Stimulated activated CD4-positive, alpha-beta T cell treated with anti-CD3 and anti-CD28 coated beads, Interleukin-12 subunit alpha, Interleukin-12 subunit beta, amount 100 ng/mL, for 24 hours (primary cell): Measurements from ENCODE around the gene ZNF468.
A peak's percentile ranks its signal among the peaks of the same experiment; 100 is the strongest.
"Not testable (repeated sequence)": the region's sequence is repeated elsewhere in the genome, so short reads cannot be mapped to it uniquely, and the experiment has no call there.

Experiments used
- DNase-seq, 2 experiments: peaks; one replicate each; pipeline ENCODE4 v3.0.0-alpha.2; 2020; ENCODE audit warnings: low read depth in 2 of 2

ZNF468 gene

GRCh38 chr19:52857378-52858191 lies at the start of gene ZNF468:
Gene ZNF468 (minus strand): TSS chr19:52857619. CDS start chr19:52854272, 3,347 bp downstream.
- DNase-seq, result peak; percentile 31 to 48

DNA sequence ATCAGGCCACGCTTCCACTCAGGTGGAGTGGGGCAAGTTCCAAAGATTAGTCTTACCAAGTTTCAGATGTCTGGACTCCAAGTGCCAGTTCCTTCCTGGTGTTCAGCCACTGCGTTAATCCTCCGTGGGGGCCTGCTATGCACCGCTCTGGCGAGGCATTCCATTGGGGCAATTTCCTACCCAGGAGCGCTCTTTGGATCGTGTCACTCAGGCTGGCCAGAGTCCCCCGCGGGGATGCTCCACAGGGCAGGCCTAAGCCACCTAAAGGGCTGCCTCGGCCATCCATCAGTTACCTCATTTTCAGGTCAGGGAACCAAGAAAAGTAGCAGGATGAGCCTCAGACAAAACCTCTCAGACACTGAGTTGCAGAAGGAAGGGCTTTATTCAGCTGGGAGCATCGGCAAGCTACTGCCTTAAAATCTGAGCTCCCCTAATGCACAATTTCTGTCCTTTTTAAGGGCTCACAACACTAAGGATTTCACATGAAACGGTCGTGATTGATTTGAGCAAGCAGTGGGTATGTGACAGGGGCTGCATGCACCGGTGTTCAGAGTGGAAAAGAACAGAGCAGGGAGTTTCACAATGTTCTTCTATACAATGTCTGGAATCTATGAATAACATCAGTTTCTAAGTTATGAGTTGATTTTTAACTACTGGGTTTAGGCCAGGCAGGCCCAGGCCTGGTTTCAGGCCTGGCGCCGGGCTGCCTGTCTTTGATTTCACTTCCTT lies 46.8 kb upstream of the ZNF468 start:
- not testable (repeated sequence) for DNase-seq

DNA sequence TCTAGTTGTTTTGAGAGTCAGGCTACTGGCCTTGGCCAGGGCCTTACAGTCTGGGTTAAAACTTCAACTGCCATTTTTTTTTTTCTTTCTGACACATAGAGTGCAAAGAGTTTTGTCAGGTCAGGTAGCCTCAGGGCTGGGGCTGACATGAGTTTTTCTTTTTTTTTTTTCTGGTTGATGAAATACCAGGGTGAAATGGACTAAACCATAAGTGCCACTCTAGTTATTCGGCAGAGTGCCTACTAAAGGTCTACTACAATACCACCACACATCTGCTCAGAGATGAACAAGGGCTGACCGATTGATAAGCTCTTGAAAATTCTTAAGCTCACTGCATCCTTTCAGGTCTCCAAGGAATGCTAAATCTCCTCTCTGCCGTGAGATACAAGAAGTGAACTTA lies 44.4 kb upstream of the ZNF468 start:
- DNase-seq, result no peak

- DNase-seq, result not testable (repeated sequence)
Measured at GRCh38 chr19:52898596-52898995, 41.2 kb upstream of the ZNF468 start.

GRCh38 chr19:52898101-52898500 lies 40.7 kb upstream of the ZNF468 start:
- DNase-seq, result no peak

DNA sequence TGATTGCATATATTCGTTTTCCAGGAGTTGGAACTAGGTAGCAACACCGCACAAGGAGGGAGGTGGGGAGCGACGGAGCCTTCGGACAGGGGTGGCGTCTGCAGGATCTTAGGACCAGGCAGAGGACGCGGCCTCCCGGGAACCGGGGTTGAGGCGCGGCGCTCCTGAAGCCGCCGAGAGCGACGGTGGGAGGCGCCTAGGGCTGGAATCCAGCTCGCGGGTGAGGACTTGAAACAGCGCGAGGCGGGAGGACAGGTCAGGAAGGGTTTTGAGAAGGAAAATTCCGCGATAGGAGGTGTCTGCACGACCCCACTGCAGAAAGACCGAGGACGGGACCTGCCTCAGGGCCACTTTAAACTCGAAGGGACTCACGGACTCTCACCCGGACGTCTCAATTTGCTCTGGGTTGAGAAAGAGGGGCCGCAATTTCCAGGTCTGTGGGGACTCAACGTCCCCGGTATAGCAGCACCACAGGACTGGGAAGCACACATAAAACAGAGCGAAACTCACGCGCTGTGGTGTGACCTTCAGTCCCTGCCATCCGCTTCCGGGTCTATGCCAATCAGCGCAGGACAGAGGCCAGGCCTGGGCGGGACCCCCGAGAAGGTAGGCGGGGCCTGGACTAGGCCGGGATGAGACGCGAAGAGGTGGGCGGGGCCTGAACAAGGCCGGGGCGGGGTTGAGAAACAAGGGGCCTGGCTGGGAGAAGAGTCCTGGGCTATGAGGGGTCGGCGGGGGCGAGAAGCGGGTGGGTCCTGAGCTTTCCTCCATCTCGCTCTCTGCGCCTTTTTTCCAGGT lies 39.9 kb upstream of the ZNF468 start, which contains the start of gene ZNF320:
ZNF320 (minus strand) TSS at position 498 of the 798 bp plus-strand sequence. CDS start 7,380 bp downstream, outside the sequence.
- DNase-seq, result peak; percentile 75 to 78

- DNase-seq, result no peak
Measured at GRCh38 chr19:52896431-52897137, 39.2 kb upstream of the ZNF468 start.

DNA sequence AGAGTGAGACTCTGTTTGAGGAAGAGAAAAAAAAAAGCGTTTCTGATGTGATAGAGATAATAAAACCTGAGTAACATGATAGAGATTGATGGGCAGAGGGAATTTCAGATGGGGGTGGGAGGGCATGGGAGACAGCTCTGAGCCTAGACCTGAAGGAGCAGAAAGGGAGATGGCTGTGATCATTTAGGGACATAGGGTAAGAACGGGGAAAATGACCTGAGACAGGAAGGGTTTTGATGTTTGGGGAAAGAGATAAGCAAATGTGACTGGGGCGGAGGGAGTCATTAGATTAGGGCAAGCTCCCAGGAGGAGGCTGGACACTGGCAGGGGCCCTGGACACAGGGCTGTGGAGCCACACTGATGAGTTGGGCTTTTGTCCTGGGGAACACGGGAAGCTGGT lies 33.9 kb upstream of the ZNF468 start:
- no peak for DNase-seq

DNA sequence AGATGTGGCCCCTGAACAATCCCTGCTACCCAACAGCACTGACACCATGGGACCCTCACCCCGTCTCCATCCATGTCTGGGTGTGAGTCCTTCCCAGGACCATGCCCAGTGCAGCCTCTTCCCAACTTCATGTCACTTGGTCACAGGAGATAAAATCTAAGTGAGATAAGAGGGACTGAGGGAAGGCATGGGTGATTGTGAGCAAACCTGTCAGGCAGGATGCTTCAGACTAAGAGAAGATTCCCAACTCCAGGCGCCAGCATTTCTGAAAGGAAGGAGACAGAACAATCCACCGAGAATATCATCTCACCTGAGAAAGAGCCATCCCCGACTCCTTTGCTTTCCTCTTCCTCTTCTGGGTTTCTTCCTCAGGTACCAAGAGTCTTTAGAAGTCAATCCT lies 32.5 kb upstream of the ZNF468 start:
- DNase-seq, result no peak

GRCh38 chr19:52889076-52889475 lies 31.7 kb upstream of the ZNF468 start:
- no peak for DNase-seq

DNA sequence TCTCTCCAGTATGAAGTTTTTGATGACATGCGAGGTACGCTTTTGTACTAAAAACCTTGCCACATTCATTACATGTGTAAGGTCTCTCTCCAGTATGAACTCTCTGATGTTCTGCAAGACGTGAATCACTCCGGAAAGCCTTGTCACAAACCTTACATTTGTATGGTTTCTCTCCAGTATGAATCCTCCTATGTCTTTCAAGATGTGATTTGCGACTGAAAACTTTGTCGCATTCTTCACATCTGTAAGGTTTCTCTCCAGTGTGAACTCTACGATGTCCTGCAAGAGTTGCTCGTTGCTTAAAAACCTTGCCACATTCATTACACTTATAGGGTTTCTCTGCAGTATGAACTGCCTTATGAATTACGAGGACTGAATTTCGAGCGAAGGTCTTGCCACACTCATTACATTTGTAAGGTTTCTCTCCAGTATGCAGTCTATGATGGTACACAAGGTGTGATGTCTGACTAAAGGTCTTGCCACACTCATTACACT lies 23.5 kb upstream of the ZNF468 start:
- DNase-seq, result no peak

DNA sequence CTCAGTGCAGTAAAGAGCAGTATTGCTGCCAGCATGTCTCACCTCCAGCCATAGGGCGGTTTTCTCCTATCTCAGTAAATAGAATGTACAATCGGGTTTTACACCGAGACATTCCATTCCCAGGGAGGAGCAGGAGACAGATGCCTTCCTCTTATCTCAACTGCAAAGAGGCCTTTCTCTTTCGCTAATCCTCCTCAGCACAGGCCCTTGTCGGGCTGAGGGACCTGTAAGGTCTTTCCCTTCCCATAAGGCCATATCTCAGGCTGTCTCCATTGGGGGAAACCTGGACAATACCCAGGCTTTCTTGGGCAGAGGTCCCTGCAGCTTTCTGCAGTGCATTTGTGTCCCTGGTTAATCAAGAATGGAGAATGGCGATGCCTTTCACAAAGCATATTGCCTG lies 15.6 kb upstream of the ZNF468 start:
- not testable (repeated sequence) for DNase-seq

DNA sequence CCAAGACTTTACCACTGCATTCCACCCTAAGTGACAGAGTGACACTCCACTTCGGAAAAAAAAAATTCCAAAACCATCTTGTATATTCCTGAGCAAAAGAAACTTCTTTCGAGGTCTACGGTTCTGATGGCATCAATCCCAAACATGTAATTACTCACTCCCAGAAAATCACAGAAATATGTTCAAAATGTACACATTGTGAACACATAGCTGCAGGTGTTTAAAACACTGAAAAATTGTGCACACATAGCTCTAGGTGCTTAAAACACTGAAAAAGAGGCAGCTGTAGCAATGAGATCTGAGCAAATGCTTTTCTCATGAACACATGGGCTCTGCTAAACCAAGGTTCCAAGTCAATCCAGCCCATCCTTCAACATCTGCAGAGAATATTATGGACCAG lies 14.0 kb upstream of the ZNF468 start:
- DNase-seq, result no peak

DNA sequence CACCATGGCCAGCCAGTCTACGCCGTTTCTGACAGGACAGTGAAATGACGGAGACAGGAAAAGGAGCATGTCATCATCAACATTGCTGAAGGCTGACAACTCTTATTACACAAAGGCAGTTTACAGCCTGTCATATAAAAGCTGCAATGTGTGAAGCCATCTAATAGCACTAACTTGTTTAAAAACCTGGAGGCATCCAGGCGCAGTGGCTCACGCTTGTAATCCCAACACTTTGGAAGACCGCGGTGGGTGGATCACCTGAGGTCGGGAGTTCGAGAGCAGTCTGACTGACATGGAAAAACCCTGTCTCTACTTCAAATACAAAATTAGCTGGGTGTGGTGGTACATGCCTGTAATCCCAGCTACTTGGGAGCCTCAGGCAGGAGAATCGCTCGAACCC lies 10.6 kb upstream of the ZNF468 start:
- not testable (repeated sequence) for DNase-seq

DNA sequence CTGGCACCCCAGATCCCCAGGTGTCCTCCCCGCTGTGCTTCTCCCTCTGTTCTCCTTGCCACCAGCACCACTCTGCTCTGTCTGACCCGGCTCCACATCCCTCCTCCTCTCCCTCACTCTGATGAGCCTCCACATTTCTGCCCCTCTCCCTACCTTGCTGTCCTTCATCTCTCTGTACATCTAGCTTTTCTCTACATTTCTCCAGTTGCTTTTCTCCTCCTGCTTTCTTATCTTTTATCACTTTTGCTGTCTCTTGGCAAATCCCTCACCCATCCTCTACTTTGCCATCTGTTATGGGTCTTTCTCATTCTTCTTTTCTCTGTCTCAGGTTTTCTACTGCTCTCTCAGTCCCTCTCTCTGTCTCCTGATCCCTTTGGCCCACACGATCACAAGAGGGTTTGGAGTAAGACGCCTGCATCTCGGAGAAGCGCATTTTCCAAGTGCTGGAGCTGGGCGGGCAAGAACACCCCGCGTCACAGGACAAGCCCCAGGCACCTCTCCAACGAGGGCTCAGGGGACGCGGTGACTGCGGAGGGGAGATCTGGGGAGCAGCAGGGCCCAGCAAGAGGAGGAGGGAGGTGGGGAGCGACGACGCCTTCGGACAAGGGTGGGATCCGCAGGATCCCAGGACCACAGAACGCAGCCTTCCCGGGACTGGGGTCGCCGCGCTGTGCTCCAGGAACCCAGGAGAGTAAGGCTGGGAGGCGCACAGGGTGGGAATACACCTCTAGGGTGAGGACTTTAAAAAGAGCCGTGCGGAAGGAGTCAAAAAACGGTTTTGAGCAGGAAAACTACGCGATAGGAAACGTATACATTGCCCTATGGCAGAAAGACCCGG lies 660 bp downstream of the ZNF468 start:
- DNase-seq, result not testable (repeated sequence)

- DNase-seq, result not testable (repeated sequence)
Measured at GRCh38 chr19:52847352-52847751, 10.1 kb downstream of the ZNF468 start.

DNA sequence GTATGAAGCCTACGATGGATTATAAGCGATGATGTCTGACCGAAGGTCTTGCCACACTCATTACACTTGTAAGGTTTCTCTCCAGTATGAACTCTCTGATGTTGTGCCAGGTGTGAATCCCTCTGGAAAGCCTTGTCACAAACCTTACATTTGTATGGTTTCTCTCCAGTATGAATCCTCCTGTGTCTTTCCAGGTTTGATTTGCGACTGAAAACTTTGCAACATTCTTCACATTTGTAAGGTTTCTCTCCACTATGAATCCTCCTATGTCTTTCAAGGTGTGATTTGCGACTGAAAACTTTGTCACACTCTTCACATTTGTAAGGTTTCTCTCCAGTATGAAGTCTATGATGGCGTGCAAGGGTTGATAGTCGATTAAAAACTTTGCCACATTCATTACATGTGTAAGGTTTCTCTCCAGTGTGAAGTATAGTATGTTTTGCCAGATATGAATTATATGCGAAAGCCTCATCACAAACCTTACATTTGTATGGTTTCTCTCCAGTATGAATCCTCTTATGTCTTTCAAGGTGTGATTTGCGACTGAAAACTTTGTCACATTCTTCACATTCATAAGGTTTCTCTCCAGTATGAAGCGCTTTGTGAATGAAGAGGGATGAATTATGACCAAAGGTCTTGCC lies 16.5 kb downstream of the ZNF468 start:
- not testable (repeated sequence) for DNase-seq

DNA sequence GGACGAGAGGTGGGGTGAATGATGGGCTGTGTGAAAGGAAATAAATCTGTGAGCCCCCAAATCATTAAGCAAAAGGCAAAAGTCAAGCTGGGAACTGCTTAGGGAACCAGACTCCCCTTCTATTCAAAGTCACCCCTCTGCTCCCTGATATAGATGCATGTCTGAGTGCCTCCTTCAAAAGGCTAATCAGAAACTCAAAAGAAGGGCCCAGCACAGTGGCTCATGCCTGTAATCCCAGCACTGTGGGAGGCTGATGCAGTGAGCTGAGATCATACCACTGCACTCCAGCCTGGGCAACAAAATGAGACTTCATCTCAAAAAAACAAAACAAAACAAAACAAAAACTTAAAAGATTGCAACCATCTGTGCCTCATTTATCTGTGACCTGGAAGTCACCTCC lies 23.1 kb downstream of the ZNF468 start:
- not testable (repeated sequence) for DNase-seq

- DNase-seq, result not testable (repeated sequence)
Measured at GRCh38 chr19:52833541-52833940, 23.9 kb downstream of the ZNF468 start.

DNA sequence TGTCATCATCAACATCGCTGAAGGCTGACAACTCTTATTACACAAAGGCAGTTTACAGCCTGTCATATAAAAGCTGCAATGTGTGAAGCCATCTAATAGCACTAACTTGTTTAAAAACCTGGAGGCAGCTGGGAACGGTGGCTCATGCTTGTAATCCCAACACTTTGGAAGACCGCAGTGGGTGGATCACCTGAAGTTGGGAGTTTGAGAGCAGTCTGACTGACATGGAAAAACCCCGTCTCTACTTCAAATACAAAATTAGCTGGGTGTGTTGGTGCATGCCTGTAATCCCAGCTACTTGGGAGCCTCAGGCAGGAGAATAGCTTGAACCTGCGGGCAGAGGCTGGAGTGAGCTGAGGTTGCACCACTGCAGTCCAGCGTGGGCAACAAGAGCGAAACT lies 27.6 kb downstream of the ZNF468 start:
- DNase-seq, result not testable (repeated sequence)
